HuH-7.5 (cell line): Measurements from ENCODE around the gene IFNAR2.

ENCODE experiments used
- DNase-seq: peaks from one replicate; pipeline ENCODE4 v3.0.0; 2011; ENCODE audit warnings: low spot score

Gene IFNAR2

GRCh38 chr21:33267250-33267649, 37.5 kb downstream of the IFNAR2 start:
- no peak for DNase-seq

DNA sequence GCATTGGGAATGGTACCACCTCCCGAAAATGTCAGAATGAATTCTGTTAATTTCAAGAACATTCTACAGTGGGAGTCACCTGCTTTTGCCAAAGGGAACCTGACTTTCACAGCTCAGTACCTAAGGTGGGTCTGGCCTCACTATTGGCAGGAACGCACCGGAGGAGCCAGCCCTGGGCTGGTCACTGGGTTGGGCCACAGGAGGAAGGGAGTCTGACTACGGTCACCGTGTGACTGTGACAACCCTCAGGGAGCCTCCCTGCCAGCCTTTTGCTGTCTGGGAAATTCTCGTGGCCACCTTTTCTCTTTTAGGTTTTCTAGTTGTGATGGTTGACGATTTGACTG, 38.6 kb downstream of the IFNAR2 start:
- DNase-seq: no peak

DNA sequence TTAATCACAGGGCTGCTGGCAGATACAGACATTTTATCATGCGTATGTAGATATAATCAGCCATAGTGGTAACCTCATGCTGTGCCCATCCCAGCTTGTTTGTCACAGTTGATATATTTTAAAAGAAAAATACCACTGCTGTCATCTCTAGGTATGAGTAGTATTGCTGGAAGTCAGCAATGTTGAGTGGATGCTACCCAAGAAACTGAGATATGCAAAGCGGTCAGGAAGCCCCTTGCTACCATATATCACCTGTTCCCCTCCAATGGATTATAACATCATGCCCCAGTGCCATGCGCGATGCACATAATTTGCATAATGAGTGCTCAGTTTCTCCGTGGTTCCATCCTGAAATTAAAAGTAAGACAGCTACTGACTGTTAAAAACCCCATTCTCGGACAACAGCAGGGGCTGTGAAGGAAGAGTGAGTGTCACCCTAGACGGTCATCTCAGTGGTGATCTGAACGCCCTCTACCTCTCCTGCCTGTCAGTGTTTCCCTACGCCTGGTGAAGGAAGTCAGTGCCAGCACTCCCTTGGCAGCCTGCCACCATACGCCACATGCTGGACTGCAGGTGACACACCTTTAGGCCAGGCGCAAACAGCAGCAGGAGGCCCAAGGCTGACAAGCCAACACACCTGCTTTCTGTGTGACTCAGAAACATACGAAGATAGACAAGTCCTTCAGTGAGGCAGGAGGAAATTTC, 39.2 kb downstream of the IFNAR2 start:
- DNase-seq: no peak

GRCh38 chr21:33270986-33271385, 41.2 kb downstream of the IFNAR2 start:
- DNase-seq: no peak

DNA sequence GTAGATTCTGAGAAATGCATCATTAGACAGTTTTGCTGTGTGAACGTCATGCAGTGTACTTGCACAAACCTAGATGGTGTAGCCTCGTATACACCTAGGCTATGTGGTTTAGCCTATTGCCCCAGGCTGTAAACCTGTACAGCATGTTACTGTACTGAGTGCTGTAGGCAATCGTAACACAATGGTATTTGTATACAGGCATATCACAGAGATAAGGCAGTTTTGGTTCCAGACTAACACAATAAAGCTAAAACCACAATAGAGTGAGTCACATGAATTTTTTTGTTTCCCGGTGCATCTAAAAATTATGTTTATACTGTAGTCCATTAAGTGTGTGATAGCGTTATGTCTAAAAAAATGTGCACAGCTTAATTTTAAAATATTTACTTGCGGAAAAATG, 43.3 kb downstream of the IFNAR2 start:
- no peak for DNase-seq

- no peak for DNase-seq
Measured at GRCh38 chr21:33278721-33279120, 49.0 kb downstream of the IFNAR2 start.

DNA sequence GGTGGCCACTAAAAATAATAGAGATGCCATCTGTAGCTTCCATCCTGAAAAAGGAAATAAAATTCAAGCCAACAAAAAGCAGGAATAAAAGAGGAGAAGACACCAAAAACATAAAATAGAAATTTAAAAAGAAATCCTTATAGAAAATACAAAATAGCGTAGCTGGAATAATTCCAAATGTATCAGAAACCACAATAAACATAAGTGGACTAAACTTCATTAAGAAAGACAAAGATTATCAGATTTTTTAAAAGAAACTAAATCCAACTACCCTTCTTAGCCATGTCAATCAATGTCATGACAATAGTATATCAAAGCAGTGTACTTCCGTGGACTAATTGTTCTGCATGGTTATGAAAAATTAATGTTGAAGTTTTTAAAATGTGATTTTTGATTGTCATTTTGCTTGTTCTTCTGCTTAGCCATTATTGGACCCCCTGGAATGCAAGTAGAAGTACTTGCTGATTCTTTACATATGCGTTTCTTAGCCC, 49.6 kb downstream of the IFNAR2 start:
- no peak for DNase-seq
